Central memory CD8-positive, alpha-beta T cell (primary cell): ENCODE results near the gene PDZD2.

Experiments used
- ATAC-seq: fragments of 150-1000 bp; cut with Tn5 transposase; replicated peaks from 2 replicates; pipeline ENCODE4 v1.10.0; 2022; ENCODE audit warnings: mild to moderate bottlenecking, moderate FRiP score, moderate number of reproducible peaks; ENCODE audit not compliant: poor library complexity, severe bottlenecking; ENCODE audit errors: extremely low read depth
- DNase-seq, 2 donors: peaks; one replicate each; pipeline ENCODE4 v3.0.0; 2021; ENCODE audit warnings: low spot score in 2 of 2
- H3K27ac Mint-ChIP-seq: one replicate; pipeline ENCODE4 v1.8.0; 2022; ENCODE audit warnings: low read depth, mild to moderate bottlenecking, moderate library complexity, mixed read lengths
- H3K27me3 Mint-ChIP-seq: one replicate; pipeline ENCODE4 v1.8.0; 2022; ENCODE audit warnings: mixed read lengths
- H3K36me3 Mint-ChIP-seq: one replicate; pipeline ENCODE4 v1.8.0; 2022; ENCODE audit warnings: mild to moderate bottlenecking, moderate library complexity, mixed read lengths; ENCODE audit not compliant: insufficient read depth
- H3K4me1 Mint-ChIP-seq: one replicate; pipeline ENCODE4 v1.8.0; 2022; ENCODE audit warnings: mixed read lengths
- H3K4me3 Mint-ChIP-seq: one replicate; pipeline ENCODE4 v1.8.0; 2022; ENCODE audit warnings: mild to moderate bottlenecking, moderate library complexity, mixed read lengths
- H3K9me3 Mint-ChIP-seq: one replicate; pipeline ENCODE4 v1.8.0; 2022; ENCODE audit warnings: mixed read lengths

Gene PDZD2

DNA sequence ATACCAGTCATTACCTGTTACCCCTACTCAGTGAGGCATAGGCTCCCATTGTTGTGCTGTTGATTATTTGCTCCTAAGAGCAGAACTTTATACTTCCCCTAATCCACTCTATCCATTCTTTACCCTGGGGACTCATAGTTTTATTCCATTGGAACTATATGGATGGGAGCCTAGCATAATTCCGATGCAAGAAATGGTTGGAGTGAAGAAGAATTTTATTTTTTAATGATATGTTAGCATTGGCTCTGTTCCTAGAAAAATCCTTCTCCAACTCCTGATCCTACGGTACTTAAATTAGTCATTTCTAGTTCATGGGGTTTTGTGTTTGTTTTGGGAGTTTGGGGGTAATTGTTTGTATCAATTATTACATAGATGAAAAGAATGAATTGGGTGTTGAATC, 343.7 kb downstream of the PDZD2 start:
- no peak overlapping the region for H3K27ac Mint-ChIP-seq
- H3K4me3 Mint-ChIP-seq: no peak overlapping the region
- H3K36me3 Mint-ChIP-seq: no peaks in the 10 kb centered on the region
- no peaks in the 10 kb centered on the region for H3K4me1 Mint-ChIP-seq
- H3K27me3 Mint-ChIP-seq: peaks cover 3% of the 10 kb centered on the region
- ATAC-seq (no peak), DNase-seq (no peak)
- H3K9me3 Mint-ChIP-seq: no peaks in the 10 kb centered on the region

DNA sequence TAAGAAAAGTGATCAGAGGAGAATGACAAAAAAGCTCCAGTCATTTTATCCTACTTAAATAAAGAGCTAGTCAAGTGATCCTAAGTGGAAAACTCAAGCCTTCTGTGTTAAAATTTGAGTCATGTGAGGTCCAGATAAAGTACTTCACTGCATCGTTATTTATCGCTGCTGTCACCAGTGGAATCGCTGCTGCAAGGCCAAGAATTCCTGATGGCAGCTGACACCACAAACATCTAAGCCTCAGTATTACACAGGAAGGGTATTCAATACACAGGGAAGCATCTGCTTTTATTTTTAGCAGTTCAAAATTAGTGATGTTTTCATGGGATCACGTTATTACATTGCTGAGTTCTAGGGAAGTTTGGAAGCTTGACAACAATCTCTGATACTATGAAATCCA, 344.9 kb downstream of the PDZD2 start:
- Mint-ChIP-seq H3K36me3 (no peaks in the 10 kb centered on the region), H3K9me3 (no peaks in the 10 kb centered on the region), H3K4me1 (no peaks in the 10 kb centered on the region)

DNA sequence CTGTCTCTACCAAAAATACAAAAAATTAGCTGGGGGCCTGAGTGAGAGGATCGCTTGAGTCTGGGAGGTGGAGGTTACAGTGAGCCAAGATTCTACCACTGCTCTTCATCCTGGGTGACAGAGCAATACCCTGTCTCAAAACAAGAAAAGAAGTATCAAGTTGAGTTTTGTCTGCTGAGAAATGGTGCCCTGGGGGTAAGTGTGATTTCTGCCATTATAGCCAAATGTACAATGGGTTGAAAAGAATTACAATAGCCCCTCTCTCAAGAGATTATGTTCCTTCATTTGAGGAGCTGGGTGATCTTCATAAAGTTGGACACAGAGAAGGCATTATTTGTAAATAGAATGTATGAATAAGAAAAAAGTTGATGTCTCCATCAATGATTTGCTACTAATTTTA, 345.8 kb downstream of the PDZD2 start:
- Mint-ChIP-seq H3K9me3 (no peaks in the 10 kb centered on the region), H3K4me1 (no peaks in the 10 kb centered on the region), H3K36me3 (no peaks in the 10 kb centered on the region), H3K27ac (no peak overlapping the region), H3K27me3 (peaks cover 6% of the 10 kb centered on the region), H3K4me3 (no peak overlapping the region)
- no peak for DNase-seq
- ATAC-seq: no peak

More for the DNA sequence above, 344.9 kb downstream of the PDZD2 start:
- DNase-seq (no peak), ATAC-seq (no peak)
- no peak overlapping the region for H3K4me3 Mint-ChIP-seq
- no peak overlapping the region for H3K27ac Mint-ChIP-seq
- H3K27me3 Mint-ChIP-seq: peaks cover 6% of the 10 kb centered on the region

DNA sequence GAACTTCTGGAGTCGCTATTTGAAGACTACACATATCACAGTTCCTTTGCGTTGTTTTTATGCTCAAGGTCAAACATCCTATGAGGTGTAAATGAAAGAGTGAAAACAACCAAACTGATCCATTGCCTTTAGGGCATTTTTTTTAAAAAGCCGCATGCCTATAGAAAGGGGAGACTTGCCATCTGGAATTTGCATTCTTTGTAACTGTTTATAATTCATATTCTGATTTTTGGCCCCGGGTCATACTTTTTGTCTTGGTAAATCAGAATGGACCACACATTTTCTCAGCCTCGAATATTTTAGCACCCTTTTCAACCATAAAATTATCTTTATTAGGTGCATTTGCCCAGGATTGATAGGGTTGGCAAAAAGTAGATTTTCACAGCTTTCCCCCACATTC, 347.2 kb downstream of the PDZD2 start:
- Mint-ChIP-seq H3K27me3 (peaks cover 16% of the 10 kb centered on the region), H3K4me1 (no peaks in the 10 kb centered on the region), H3K4me3 (no peak overlapping the region), H3K9me3 (no peaks in the 10 kb centered on the region), H3K27ac (no peak overlapping the region), H3K36me3 (no peaks in the 10 kb centered on the region)
- ATAC-seq (no peak), DNase-seq (no peak)

DNA sequence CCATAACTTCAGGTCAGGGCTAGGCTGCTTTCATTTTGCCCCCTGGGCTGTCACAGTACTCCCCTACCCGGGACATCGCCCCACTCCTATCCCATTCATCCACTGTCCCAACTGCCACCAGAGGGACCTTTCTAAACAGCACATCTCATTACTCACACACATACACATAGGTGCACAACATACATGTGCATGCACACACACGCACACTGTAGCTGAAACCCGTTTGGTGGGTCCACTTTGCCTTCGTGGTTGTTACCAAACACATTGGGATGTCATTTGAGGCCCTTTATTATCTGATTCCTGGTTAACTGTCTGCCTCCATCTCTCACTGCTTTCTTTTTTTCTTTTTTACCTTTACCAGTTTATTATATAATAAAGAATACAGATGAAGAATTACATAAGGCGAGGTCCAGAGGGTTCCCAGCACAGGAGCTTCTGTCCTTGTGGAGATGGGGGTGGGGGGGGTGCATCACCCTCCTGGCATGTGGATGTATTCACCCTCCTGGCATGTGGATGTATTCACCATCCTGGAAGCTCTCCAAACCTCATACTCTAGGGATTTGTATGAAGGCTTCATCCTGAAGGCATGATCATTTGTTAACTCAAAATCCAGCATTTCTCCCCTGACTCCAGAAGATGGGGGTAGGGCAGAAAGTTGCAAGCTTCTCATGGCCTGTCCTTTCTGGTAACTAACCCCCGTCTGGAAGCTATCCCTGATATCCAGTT, 349.2 kb downstream of the PDZD2 start:
- Mint-ChIP-seq H3K4me1 (no peaks in the 10 kb centered on the region), H3K9me3 (no peaks in the 10 kb centered on the region), H3K27me3 (peaks cover 20% of the 10 kb centered on the region), H3K36me3 (no peaks in the 10 kb centered on the region), H3K27ac (no peak overlapping the region), H3K4me3 (no peak overlapping the region)
- DNase-seq (no peak), ATAC-seq (no peak)

DNA sequence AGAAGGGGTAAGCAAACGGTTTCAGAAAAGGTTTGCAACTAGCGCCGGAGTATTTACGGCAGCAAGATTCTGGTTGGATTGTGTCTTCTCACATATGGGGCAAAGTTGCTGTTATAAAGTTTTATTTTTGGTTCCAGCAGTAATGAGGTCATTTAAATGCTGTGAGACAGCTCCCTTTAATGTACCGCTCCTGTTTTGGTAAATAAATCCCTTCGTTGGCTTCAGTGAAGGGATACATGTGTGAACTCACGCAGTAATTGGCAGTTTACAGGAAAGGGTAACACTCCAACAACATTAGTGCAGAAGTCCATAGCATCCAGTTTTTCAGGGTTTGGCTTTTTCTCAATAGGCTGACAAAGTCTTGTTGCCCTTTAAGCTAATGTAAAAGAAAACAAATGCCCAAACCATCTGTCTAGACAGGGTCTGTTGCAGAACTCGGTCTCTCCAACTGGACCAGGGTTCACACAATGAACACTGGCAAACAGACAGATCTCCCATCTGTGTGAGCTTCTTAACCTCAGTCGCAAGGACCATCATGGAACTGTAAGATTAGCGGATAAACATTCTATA, 351.2 kb downstream of the PDZD2 start:
- no peak overlapping the region for H3K4me3 Mint-ChIP-seq
- DNase-seq: no peak
- no peaks in the 10 kb centered on the region for H3K9me3 Mint-ChIP-seq

DNA sequence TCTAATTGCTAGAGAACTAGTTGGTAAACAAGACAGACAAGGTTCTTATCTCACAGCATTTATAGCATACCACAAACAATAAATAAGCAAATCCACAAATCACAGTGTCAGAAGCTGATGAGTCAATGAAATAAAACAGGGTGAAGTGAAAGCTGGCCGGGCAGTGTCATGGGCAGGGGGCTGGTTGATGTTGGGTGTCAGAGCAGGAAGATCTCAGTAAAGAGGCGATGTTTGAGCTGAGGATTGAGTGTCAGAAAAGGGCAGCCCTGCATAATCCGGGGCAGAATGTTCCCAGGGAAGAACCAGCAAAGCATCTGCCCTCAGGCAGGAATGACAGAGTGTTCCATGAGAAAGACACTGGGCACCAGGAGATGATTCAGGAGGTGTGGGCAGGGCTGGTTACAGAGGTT, 351.8 kb downstream of the PDZD2 start:
- H3K9me3 Mint-ChIP-seq: no peaks in the 10 kb centered on the region
- peaks cover 25% of the 10 kb centered on the region for H3K27me3 Mint-ChIP-seq
- H3K27ac Mint-ChIP-seq: no peak overlapping the region
- DNase-seq (no peak), ATAC-seq (no peak)
- no peaks in the 10 kb centered on the region for H3K36me3 Mint-ChIP-seq
- H3K4me3 Mint-ChIP-seq: no peak overlapping the region
- H3K4me1 Mint-ChIP-seq: peaks cover 4% of the 10 kb centered on the region

More for the DNA sequence above, 351.2 kb downstream of the PDZD2 start:
- no peak for ATAC-seq
- peaks cover 4% of the 10 kb centered on the region for H3K4me1 Mint-ChIP-seq
- H3K36me3 Mint-ChIP-seq: no peaks in the 10 kb centered on the region
- H3K27me3 Mint-ChIP-seq: peaks cover 20% of the 10 kb centered on the region
- H3K27ac Mint-ChIP-seq: no peak overlapping the region

DNA sequence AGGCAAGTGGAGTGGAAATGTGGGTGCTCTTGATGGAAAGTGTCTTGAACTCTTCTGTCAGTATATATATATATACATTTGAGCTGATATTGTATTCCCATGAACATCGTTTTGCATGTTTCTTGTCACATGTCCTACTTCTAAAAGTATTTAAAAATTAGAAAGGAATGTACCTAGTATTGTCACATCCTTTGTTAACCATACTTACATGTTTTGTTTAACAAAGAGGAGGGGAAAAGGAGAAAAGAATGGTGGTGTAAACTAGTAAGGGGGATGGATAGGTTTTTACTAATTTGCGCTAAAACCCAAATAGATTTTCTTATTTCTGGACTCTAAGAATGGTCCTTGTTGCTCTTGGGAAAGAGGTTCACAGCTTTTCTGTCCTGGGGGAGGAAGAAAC, 353.4 kb downstream of the PDZD2 start:
- Mint-ChIP-seq H3K27me3 (peaks cover 29% of the 10 kb centered on the region), H3K9me3 (no peaks in the 10 kb centered on the region), H3K4me1 (peaks cover 4% of the 10 kb centered on the region), H3K36me3 (no peaks in the 10 kb centered on the region), H3K27ac (no peak overlapping the region), H3K4me3 (no peak overlapping the region)
- ATAC-seq (no peak), DNase-seq (no peak)

DNA sequence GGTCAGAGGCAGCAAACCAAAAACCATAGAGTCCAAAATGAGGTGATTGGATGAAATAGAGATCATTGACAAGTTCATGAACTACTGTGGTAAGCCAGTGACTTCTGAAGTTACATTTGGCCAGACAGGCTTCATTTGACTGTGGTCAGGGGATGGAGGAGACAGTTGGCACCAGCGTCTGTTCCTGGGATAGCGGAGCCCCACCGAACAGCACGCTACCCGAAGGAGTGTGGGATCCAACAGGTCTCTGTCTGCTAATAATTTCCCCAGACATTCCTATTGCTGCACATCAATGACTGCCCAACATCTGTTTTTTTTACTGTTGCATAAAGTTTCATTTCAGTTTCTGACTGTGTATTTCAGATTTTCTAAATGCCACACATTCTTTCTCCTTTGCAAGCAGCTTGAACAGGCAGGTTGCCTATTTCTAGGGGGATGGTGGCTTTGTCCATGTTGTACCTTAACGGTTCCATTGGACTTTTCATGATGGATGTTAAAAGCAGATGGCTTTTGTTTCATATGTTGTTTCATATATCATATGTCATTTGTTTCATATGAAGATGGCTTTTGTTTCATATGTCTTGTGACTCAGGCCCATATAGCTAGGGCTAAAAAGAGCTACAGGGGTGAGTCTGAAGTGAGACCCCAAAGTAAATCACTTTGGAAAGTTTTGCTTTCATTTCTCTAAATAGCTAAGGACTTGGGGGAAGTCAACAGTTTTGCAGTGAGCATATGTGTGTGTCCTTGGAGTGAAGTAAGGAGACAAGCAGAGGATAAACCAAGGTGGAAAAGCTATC, 354.4 kb downstream of the PDZD2 start:
- DNase-seq (no peak), ATAC-seq (no peak)
- Mint-ChIP-seq H3K27ac (no peak overlapping the region), H3K36me3 (no peaks in the 10 kb centered on the region), H3K4me1 (peaks cover 4% of the 10 kb centered on the region), H3K27me3 (peaks cover 23% of the 10 kb centered on the region), H3K4me3 (no peak overlapping the region), H3K9me3 (no peaks in the 10 kb centered on the region)

DNA sequence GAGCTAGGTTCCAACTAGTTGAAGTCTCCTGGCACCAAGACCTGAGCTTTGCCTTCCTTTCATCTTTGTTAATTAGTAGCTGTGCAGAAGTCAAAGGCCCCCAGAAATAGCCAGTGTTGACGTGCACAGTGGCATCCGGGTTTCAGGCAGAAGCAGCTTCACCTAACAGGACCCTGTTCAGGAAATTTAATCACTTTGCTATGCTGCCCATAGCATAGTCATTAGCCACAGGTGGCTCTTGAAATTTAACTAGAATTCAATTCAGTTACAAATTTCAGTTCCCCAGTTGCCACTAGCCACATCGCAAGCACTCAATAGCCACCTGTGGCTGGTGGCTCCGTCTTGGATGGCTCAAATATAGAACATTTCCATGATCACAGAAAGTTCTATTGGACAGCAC, 356.1 kb downstream of the PDZD2 start:
- Mint-ChIP-seq H3K9me3 (no peaks in the 10 kb centered on the region), H3K4me1 (peaks cover 4% of the 10 kb centered on the region), H3K27ac (no peak overlapping the region)

DNA sequence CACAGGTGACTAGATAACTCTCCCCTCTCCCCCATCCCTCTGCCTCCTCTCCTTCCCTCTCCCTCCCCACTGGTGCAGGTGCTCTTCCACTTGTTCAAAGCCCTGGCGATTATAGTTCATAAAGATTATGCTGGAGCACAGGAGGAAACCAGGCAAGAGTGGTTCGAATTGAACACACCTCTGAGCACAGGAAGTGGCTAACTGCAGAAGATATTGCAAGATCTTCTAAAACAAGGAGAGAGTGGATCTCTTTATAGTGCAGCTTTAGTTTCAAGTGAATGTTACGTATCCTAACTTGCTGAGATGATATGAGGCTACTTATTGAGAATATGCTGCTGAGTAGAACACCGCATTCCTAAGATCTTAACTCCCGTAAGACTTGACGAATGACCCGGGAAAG, 356.8 kb downstream of the PDZD2 start:
- Mint-ChIP-seq H3K9me3 (no peaks in the 10 kb centered on the region), H3K4me3 (no peak overlapping the region), H3K36me3 (no peaks in the 10 kb centered on the region), H3K27ac (no peak overlapping the region), H3K27me3 (peaks cover 17% of the 10 kb centered on the region), H3K4me1 (peaks cover 4% of the 10 kb centered on the region)
- ATAC-seq: no peak
- DNase-seq: no peak

More for the DNA sequence above, 356.1 kb downstream of the PDZD2 start:
- Mint-ChIP-seq H3K4me3 (no peak overlapping the region), H3K36me3 (no peaks in the 10 kb centered on the region), H3K27me3 (peaks cover 23% of the 10 kb centered on the region)
- DNase-seq (no peak), ATAC-seq (no peak)

DNA sequence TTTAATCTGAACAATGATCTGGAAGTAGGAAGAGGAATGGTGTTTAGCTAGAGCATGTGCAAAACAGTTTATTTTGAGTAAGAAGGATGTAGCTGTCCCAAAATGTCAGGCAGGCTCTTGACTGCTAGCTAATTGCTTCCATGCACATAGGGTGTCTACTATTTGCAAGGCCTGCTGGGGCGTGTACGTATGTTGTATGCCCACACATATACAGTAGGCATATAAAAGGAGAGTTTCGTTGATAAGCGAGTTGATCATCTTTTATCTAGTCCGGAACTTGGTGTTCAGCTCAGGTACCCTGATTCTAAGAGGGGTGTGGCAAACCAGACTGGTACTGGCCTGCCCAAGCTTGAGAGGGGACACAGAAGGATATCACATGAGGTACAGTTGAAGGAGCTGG, 358.0 kb downstream of the PDZD2 start:
- DNase-seq (no peak), ATAC-seq (no peak)
- no peaks in the 10 kb centered on the region for H3K36me3 Mint-ChIP-seq
- H3K9me3 Mint-ChIP-seq: no peaks in the 10 kb centered on the region
- H3K4me3 Mint-ChIP-seq: no peak overlapping the region
- peaks cover 9% of the 10 kb centered on the region for H3K27me3 Mint-ChIP-seq
- no peak overlapping the region for H3K27ac Mint-ChIP-seq
- H3K4me1 Mint-ChIP-seq: peaks cover 4% of the 10 kb centered on the region

DNA sequence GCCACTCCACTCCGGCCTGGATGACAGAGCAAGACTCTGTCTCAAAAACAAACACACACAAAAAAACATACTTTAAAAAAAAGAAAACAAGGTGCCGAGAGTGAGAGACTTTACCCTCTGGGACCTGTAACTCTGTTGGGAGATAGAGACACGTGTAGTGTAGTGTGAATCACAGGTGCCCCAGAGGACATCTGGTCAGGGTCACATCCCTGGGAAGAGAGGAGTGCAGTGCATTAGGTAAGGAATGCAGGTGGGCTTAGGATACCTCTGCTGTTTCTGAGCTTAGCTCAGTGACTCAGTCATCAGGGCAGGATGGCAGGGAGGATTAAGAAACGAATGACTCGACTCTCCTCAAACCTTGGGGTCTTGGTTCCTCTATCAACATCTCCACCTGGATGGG, 360.5 kb downstream of the PDZD2 start:
- peaks cover 9% of the 10 kb centered on the region for H3K27me3 Mint-ChIP-seq
- no peaks in the 10 kb centered on the region for H3K9me3 Mint-ChIP-seq
- no peak overlapping the region for H3K4me3 Mint-ChIP-seq
- no peaks in the 10 kb centered on the region for H3K4me1 Mint-ChIP-seq
- H3K27ac Mint-ChIP-seq: no peak overlapping the region
- no peaks in the 10 kb centered on the region for H3K36me3 Mint-ChIP-seq
- no peak for DNase-seq
- no peak for ATAC-seq
